Breast epithelium (tissue), 4 donors: ENCODE results near the gene LCK. TPM values are rescaled to one million over a fixed set of nuclear protein-coding genes. Genes with fewer than 3 reads are reported as not detected.

ENCODE experiments used
- DNase-seq, 2 donors: peaks; one replicate each; pipeline ENCODE4 v3.0.0-alpha.2; 2019; ENCODE audit warnings: low spot score in 2 of 2
- H3K27ac ChIP-seq, 2 donors: fragments of 200-600 bp; sonication (generic) in 1 of 2; one replicate each; pipeline ENCODE4 v1.5.1; 2016 to 2019; ENCODE audit warnings: mild to moderate bottlenecking in 1 of 2
- H3K27me3 ChIP-seq, 2 donors: fragments of 200-600 bp; sonication (generic) in 1 of 2; one replicate each; pipeline versions ENCODE4 v1.5.1 to v1.6.0; 2017 to 2019; ENCODE audit warnings: control low read depth in 1 of 2, mild to moderate bottlenecking in 1 of 2
- H3K36me3 ChIP-seq: fragments of 200-600 bp; one replicate; pipeline ENCODE4 v1.5.1; 2019
- H3K4me1 ChIP-seq, 2 donors: fragments of 200-600 bp; sonication (generic); one replicate each; pipeline ENCODE4 v1.5.1; 2016 to 2019; ENCODE audit warnings: control low read depth in 1 of 2
- H3K4me3 ChIP-seq, 3 donors: fragments of 200-600 bp; sonication (generic); 1 replicate in 2 of 3; 2 replicates in 1 of 3; pipeline ENCODE4 v1.5.1; 2016 to 2019; ENCODE audit warnings: mild to moderate bottlenecking in 3 of 3, moderate library complexity in 2 of 3
- H3K9me3 ChIP-seq, 2 donors: fragments of 200-600 bp; sonication (generic) in 1 of 2; one replicate each; pipeline ENCODE4 v1.5.1; 2016 to 2019; ENCODE audit warnings: control low read depth in 1 of 2
- POLR2A ChIP-seq: fragments of 450-650 bp; IDR thresholded peaks from one replicate; pipeline ENCODE4 v1.6.1; 2016; ENCODE audit warnings: antibody characterized with exemption, mild to moderate bottlenecking, moderate library complexity
- POLR2AphosphoS5 ChIP-seq, 3 donors: sonication (generic); formaldehyde crosslinking; IDR thresholded peaks; one replicate each; pipeline ENCODE4 v1.6.1; 2017; ENCODE audit warnings: antibody characterized with exemption in 3 of 3
- intact Hi-C: fragments of 100-400 bp; cut with DNase I; formaldehyde crosslinking; loops from one replicate; pipeline ENCODE4 v1.15.1; 2023; ENCODE audit warnings: low total_unique reads
- total RNA-seq, 3 donors: library from RNA; depleted of rRNA; stranded (reverse); fragments of >200 nt; gene quantifications; one replicate each; pipeline ENCODE4 v1.1.0, GENCODE V29; 2016
- TF ChIP-seq, protein P1 (sequence below), 3 donors: fragments of 450-650 bp; IDR thresholded peaks; one replicate each; pipeline ENCODE4 v1.5.1; 2016 to 2017; ENCODE audit warnings: antibody characterized with exemption in 3 of 3, mild to moderate bottlenecking in 3 of 3, moderate library complexity in 3 of 3

LCK gene
- total RNA-seq, 3 donors from 2014 or later: 2.4 to 4.1 (median 2.9) TPM

DNA sequence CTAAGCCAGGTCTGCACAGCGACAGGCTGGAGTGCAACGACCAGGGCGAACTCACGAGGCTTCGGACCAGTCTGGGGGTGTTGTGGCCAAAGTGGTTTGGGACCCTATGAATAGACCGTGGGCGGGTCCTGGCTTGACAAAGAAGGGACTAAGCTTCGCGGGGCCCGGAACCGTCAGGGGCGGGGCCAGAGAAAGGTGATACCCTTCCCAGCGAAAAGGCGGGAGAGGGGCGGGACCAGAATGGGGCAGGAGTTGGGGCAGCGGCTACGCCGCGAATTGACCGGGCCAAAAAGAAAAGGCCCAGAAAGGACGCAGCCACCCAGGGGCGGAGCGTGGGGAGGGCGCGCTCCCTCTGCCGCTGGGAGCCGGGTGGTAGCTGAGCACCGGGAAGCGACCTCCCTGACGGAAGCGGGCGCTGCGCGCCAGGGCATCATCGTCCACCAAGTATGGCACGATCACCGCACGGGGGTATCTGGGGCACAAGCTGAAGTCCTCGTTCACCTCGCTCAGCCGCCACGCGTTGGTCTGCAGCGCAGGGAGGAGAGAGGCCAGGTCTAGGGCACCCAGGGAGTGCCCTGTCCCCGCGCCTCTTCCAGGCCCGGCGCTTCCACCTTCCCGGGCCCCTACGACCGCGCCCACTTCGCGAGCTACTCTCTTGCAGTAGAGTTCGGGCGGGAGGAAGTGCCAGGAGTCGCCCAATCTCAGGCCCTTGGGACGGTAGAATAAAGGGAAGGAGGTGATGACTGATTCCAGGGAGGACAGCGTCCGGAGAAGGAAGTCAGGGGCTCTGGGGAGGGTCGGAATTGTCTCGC, 10.7 kb upstream of the LCK start:
- Histone ChIP-seq H3K27ac (peak overlapping the region; percentile 89 to 96), H3K4me1 (peaks cover 0 to 8% of the 10 kb centered on the region in 2 donors), H3K9me3 (no peaks in the 10 kb centered on the region), H3K36me3 (no peaks in the 10 kb centered on the region), H3K4me3 (peak overlapping the region; percentile 56 to 73 (median 69)), H3K27me3 (no peaks in the 10 kb centered on the region)
- DNase-seq: peak; percentile 75 to 79
- intact Hi-C loops: no loop called here
- TF ChIP-seq, protein P1, sequence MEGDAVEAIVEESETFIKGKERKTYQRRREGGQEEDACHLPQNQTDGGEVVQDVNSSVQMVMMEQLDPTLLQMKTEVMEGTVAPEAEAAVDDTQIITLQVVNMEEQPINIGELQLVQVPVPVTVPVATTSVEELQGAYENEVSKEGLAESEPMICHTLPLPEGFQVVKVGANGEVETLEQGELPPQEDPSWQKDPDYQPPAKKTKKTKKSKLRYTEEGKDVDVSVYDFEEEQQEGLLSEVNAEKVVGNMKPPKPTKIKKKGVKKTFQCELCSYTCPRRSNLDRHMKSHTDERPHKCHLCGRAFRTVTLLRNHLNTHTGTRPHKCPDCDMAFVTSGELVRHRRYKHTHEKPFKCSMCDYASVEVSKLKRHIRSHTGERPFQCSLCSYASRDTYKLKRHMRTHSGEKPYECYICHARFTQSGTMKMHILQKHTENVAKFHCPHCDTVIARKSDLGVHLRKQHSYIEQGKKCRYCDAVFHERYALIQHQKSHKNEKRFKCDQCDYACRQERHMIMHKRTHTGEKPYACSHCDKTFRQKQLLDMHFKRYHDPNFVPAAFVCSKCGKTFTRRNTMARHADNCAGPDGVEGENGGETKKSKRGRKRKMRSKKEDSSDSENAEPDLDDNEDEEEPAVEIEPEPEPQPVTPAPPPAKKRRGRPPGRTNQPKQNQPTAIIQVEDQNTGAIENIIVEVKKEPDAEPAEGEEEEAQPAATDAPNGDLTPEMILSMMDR (IDR thresholded peaks at IDR 0.05): peak in 2 of 3 donors; percentile 22 to 27
- no peak for TF ChIP-seq POLR2A
- peak in 2 of 3 donors; percentile 32 to 60 for TF ChIP-seq POLR2AphosphoS5 (IDR thresholded peaks at IDR 0.05)

DNA sequence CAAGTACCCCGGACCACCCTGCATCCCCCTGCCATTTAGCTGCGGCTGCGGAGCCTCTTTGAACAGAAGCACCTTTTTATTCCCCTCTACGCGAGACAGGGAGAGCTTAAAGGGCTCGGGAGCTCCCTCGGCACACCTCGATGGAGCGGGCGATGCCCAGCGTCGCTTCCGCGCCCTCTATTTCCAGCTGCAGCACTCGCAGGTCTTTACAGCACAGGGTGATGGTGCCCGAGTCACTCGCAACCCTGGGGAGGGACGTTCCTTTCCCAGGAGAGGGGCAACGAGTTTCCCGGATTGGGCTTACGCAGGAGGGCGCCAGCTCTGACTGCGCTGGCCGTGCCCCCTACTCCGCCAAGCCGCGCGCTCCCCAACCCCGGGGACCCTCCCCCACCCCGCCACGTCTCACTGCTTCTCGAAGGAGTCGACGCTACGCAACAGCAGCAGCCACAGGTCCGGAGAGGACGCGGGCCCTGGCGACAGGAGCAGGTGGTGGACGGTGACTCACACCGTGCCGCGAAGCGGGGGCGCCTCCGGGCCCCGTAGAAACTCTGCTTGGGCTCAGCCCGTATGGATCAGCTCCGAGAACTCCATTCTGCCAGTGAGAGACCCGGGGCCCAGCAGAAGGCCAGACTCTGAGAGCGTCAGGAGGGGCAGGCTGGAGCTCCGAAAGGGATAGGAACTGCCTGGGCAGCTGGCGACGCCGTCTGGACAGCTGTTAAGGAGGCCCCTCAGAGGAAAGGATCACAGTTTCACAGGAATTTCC, 9.9 kb upstream of the LCK start:
- H3K4me3 ChIP-seq: peak overlapping the region; percentile 56 to 73 (median 69)
- TF ChIP-seq POLR2AphosphoS5 (IDR thresholded peaks at IDR 0.05): peak in 2 of 3 donors; percentile 21 to 60
- TF ChIP-seq, protein P1 (IDR thresholded peaks at IDR 0.05): no peak
- H3K4me1 ChIP-seq: peaks cover 0 to 8% of the 10 kb centered on the region in 2 donors
- H3K9me3 ChIP-seq: no peaks in the 10 kb centered on the region
- intact Hi-C loops: no loop called here
- H3K27me3 ChIP-seq: no peaks in the 10 kb centered on the region
- peak; percentile 46 to 69 for DNase-seq
- H3K36me3 ChIP-seq: no peaks in the 10 kb centered on the region
- H3K27ac ChIP-seq: peak overlapping the region; percentile 89 to 96

DNA sequence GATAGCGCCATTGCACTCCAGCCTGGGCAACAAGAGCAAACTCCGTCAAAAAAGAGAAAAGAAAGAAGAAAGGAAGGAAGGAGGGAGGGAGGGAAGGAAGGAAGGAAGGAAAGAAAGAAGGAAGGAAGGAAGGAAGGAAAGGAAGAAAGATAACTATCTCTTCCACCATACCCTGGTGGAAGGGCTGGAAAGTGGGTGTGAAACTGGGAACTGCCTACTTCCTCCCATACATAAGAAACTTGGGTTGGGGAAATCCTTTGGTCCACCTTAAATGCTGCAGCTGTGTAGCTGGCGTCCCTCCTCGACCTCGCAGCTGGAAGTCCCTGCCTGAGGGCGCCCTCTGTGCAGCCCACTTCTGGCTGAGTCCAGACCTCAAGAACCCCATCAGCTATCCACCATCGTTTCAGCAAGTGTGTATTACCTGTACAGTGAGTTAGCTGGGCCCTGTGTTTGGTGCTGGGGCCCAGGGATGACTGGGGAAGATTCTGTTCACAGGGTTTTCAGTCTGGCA, 8.7 kb upstream of the LCK start:
- Histone ChIP-seq H3K27ac (peak overlapping the region in 1 of 2 donors; percentile 74), H3K4me3 (peak overlapping the region in 1 of 3 donors; percentile 30), H3K4me1 (peaks cover 3 to 9% of the 10 kb centered on the region in 2 donors), H3K9me3 (no peaks in the 10 kb centered on the region), H3K27me3 (no peaks in the 10 kb centered on the region), H3K36me3 (no peaks in the 10 kb centered on the region)
- intact Hi-C loops: no loop called here
- DNase-seq: no peak
- TF ChIP-seq, protein P1 (IDR thresholded peaks at IDR 0.05): no peak
- TF ChIP-seq POLR2A (no peak), POLR2AphosphoS5 (IDR thresholded peaks at IDR 0.05) (no peak)

DNA sequence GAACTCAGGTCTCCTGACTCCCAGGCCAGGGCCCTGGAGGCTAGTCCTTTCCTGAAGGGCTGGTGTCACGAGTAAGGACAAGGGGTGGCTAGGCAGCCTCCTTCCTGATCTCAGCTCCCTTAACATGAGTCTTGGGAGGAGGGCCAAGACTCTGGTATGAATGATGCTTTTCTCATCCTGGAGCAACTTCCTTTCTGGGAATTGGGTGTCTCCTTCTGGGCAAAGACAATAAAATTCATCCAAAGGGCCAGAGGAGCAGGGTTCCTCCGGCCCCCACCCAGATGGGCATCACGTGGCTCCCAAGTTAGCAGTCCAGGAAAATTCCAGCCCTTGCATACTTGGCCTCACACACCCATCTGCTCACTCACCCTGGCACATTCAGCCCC, 4.2 kb upstream of the LCK start, which contains the start of gene FAM167B:
Gene FAM167B, plus strand, starts transcription at position 335 of the 386 bp plus-strand sequence. CDS start 200 bp downstream, outside the sequence.
- H3K4me1 ChIP-seq: peaks cover 3 to 10% of the 10 kb centered on the region in 2 donors
- no peaks in the 10 kb centered on the region for H3K9me3 ChIP-seq
- intact Hi-C loops: no loop called here
- TF ChIP-seq POLR2A (no peak), POLR2AphosphoS5 (IDR thresholded peaks at IDR 0.05) (peak; percentile 36 to 68 (median 57))
- TF ChIP-seq, protein P1 (IDR thresholded peaks at IDR 0.05): no peak
- H3K27me3 ChIP-seq: no peaks in the 10 kb centered on the region
- H3K27ac ChIP-seq: peak within 1 kb of the TSS; percentile 22 to 87
- peak in 1 of 2 donors; percentile 71 for DNase-seq
- H3K36me3 ChIP-seq: no peaks in the 10 kb centered on the region
- peak within 1 kb of the TSS in 1 of 3 donors; percentile 7 for H3K4me3 ChIP-seq
